Upper lobe of left lung (tissue), 4 donors: ENCODE data around the gene TACC2.

Experiments used
- CTCF ChIP-seq, 6 experiments: fragments of 450-650 bp in 4 of 6; fragments of 200-600 bp in 2 of 6; sonication (generic) in 2 of 6; IDR thresholded peaks; one replicate each; pipeline ENCODE4 v1.5.1; 2016 to 2019; ENCODE audit warnings: antibody characterized with exemption in 6 of 6
- EP300 ChIP-seq, 4 donors: sonication (generic); formaldehyde crosslinking; IDR thresholded peaks; one replicate each; pipeline ENCODE4 v1.5.1; 2017; ENCODE audit warnings: antibody characterized with exemption in 4 of 4, control low read depth in 2 of 4
- POLR2A ChIP-seq, 4 donors: fragments of 450-650 bp; IDR thresholded peaks; one replicate each; pipeline ENCODE4 v1.5.1; 2016 to 2017; ENCODE audit warnings: antibody characterized with exemption in 4 of 4, mild to moderate bottlenecking in 2 of 4

GRCh38 chr10:122123186-122123585 lies 134.2 kb downstream of the TACC2 start:
- TF ChIP-seq POLR2A (IDR thresholded peaks at IDR 0.05) (no peak), CTCF (IDR thresholded peaks at IDR 0.05) (no peak), EP300 (IDR thresholded peaks at IDR 0.05) (no peak)
